Panc1 (cell line): ENCODE results near the gene BZW1. TPM values are rescaled to one million over a fixed set of nuclear protein-coding genes. Genes with fewer than 3 reads are reported as not detected.

Experiments
- ATAC-seq: fragments of 200-7000 bp; cut with Tn5 transposase; 2 replicates; pipeline ENCODE4 v1.9.1; 2020; ENCODE audit warnings: mild to moderate bottlenecking, moderate library complexity
- BruUV-seq: library from RNA; stranded (reverse); fragments of 400-500 nt; replicated peaks from 2 replicates; lab custom pipeline; 2021; lab: Mats Ljungman, UMichigan
- CTCF ChIA-PET: fragments of 300-600 bp; sonication (Branson Sonifier 250); formaldehyde crosslinking; loops from one replicate; lab custom pipeline; 2022; ENCODE audit warnings: antibody characterized with exemption; lab: Charles Lee
- POLR2A ChIA-PET: fragments of 300-600 bp; sonication (Branson Sonifier 250); formaldehyde crosslinking; loops from one replicate; lab custom pipeline; 2022; ENCODE audit warnings: antibody characterized with exemption; lab: Charles Lee
- DNase-seq: peaks from one replicate; pipeline ENCODE4 v3.0.0-alpha.2; 2010; ENCODE audit warnings: low read depth, low spot score
- H3K27ac ChIP-seq: 2 replicates; pipeline ENCODE4 v1.5.1; 2011; ENCODE audit warnings: mild to moderate bottlenecking, low read length, inconsistent platforms
- H3K27me3 ChIP-seq: fragments of 200-500 bp; sonication (Bioruptor generic); 2 replicates; pipeline ENCODE4 v1.6.0; 2014; ENCODE audit warnings: low read length, inconsistent platforms; ENCODE audit not compliant: control insufficient read depth, insufficient read depth
- H3K36me3 ChIP-seq: fragments of 200-500 bp; sonication (Bioruptor generic); 2 replicates; pipeline ENCODE4 v1.5.1; 2014; ENCODE audit warnings: inconsistent platforms, mild to moderate bottlenecking, low read length, moderate library complexity; ENCODE audit not compliant: control insufficient read depth, insufficient read depth
- H3K4me1 ChIP-seq: 2 replicates; pipeline ENCODE4 v1.5.1; 2011; ENCODE audit warnings: inconsistent platforms, mild to moderate bottlenecking, low read length, moderate library complexity; ENCODE audit not compliant: control insufficient read depth, insufficient read depth
- H3K4me3 ChIP-seq, 2 experiments: 2 replicates each; pipeline ENCODE4 v1.5.1; 2011 to 2012; ENCODE audit warnings: low read depth in 2 of 2, low read length in 2 of 2, mild to moderate bottlenecking in 2 of 2, inconsistent platforms in 1 of 2, moderate library complexity in 1 of 2
- H3K9me3 ChIP-seq: fragments of 200-500 bp; sonication (Bioruptor generic); 2 replicates; pipeline ENCODE4 v1.5.1; 2014; ENCODE audit warnings: low read depth, mild to moderate bottlenecking, inconsistent platforms, low read length, moderate library complexity; ENCODE audit not compliant: control insufficient read depth, insufficient read depth
- CTCF ChIP-seq: fragments of 450-650 bp; IDR thresholded peaks from 2 replicates; pipeline ENCODE4 v1.5.1; 2017; ENCODE audit warnings: mild to moderate bottlenecking
- POLR2AphosphoS5 ChIP-seq: IDR thresholded peaks from 2 replicates; pipeline ENCODE4 v1.6.1; 2012; ENCODE audit warnings: mild to moderate bottlenecking, low read depth, low read length, moderate library complexity
- SIN3A ChIP-seq: IDR thresholded peaks from 2 replicates; pipeline ENCODE4 v1.6.1; 2012; ENCODE audit warnings: low read depth, mild to moderate bottlenecking, low read length, moderate library complexity, borderline replicate concordance; ENCODE audit not compliant: insufficient read depth
- TCF7L2 ChIP-seq: IDR thresholded peaks from 2 replicates; pipeline ENCODE4 v1.6.1; 2011; ENCODE audit warnings: mild to moderate bottlenecking, low read depth, low read length, inconsistent platforms
- in situ Hi-C: cut with HindIII; loops from 2 replicates; pipeline ENCODE4 v1.10.0; 2016; ENCODE audit warnings: low sequenced_read_pairs, low pct_unique_long_range_greater_than_20kb
- intact Hi-C: fragments of 100-400 bp; cut with micrococcal nuclease; formaldehyde crosslinking; loops from one replicate; pipeline ENCODE4 v1.10.0; 2022; ENCODE audit not compliant: unreplicated experiment
- total RNA-seq: library from RNA; stranded (reverse); gene quantifications from one replicate; pipeline ENCODE4 v1.2.1, GENCODE V29; 2021; ENCODE audit not compliant: unreplicated experiment
- TF ChIP-seq, protein P1 (sequence below), 2 experiments: IDR thresholded peaks; 2 replicates each; pipeline ENCODE4 v1.6.1; 2011 to 2012; ENCODE audit warnings: low read depth in 2 of 2, control low read depth in 1 of 2, low read length in 1 of 2, mild to moderate bottlenecking in 1 of 2, moderate library complexity in 1 of 2; ENCODE audit not compliant: insufficient read depth in 1 of 2

Gene BZW1
- total RNA-seq, 1 experiment from 2014 or later, result 247 TPM

DNA sequence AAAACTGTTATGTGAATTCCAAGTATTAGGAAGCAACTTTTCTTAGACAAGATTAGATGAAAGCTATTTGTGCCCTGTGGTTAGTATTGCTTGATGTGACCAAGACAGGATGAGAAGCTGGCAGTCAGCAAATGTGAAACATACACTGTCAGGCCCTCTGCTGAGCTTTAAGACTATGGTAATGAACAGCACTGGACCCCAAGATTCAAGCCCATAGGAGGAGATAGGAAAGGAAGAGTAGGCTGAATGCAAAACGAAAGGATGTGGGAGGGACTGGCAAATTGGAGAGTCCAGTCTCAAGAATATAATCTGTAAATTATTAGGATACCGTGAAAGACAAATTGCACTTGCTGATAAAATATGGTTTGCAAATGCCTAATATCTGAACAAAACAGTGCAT, 16.4 kb downstream of the BZW1 start:
- H3K27ac ChIP-seq, result no peak overlapping the region
- DNase-seq, result no peak
- no peaks in the 10 kb centered on the region for H3K9me3 ChIP-seq
- ATAC-seq, result 0 out of 2 replicates have a peak, but pooled peaks have one; percentile 35
- intact Hi-C loops (no loop called here), in situ Hi-C loops (no loop called here)
- no peaks in the 10 kb centered on the region for H3K4me1 ChIP-seq
- CTCF ChIA-PET, result no interaction called here
- POLR2A ChIA-PET, result no interaction called here
- BruUV-seq, result no TSS peak
- peaks cover 4% of the 10 kb centered on the region for H3K36me3 ChIP-seq
- no peak overlapping the region for H3K4me3 ChIP-seq
- no peaks in the 10 kb centered on the region for H3K27me3 ChIP-seq
- no peak for TF ChIP-seq TCF7L2
- TF ChIP-seq SIN3A, result no peak
- no peak for TF ChIP-seq CTCF
- TF ChIP-seq, protein P1, sequence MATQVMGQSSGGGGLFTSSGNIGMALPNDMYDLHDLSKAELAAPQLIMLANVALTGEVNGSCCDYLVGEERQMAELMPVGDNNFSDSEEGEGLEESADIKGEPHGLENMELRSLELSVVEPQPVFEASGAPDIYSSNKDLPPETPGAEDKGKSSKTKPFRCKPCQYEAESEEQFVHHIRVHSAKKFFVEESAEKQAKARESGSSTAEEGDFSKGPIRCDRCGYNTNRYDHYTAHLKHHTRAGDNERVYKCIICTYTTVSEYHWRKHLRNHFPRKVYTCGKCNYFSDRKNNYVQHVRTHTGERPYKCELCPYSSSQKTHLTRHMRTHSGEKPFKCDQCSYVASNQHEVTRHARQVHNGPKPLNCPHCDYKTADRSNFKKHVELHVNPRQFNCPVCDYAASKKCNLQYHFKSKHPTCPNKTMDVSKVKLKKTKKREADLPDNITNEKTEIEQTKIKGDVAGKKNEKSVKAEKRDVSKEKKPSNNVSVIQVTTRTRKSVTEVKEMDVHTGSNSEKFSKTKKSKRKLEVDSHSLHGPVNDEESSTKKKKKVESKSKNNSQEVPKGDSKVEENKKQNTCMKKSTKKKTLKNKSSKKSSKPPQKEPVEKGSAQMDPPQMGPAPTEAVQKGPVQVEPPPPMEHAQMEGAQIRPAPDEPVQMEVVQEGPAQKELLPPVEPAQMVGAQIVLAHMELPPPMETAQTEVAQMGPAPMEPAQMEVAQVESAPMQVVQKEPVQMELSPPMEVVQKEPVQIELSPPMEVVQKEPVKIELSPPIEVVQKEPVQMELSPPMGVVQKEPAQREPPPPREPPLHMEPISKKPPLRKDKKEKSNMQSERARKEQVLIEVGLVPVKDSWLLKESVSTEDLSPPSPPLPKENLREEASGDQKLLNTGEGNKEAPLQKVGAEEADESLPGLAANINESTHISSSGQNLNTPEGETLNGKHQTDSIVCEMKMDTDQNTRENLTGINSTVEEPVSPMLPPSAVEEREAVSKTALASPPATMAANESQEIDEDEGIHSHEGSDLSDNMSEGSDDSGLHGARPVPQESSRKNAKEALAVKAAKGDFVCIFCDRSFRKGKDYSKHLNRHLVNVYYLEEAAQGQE (IDR thresholded peaks at IDR 0.05; ENCODE audit: insufficient read depth in 1 of 2, low read depth in 2 of 2, low read length in 1 of 2), result no peak
- no peak for TF ChIP-seq POLR2AphosphoS5

DNA sequence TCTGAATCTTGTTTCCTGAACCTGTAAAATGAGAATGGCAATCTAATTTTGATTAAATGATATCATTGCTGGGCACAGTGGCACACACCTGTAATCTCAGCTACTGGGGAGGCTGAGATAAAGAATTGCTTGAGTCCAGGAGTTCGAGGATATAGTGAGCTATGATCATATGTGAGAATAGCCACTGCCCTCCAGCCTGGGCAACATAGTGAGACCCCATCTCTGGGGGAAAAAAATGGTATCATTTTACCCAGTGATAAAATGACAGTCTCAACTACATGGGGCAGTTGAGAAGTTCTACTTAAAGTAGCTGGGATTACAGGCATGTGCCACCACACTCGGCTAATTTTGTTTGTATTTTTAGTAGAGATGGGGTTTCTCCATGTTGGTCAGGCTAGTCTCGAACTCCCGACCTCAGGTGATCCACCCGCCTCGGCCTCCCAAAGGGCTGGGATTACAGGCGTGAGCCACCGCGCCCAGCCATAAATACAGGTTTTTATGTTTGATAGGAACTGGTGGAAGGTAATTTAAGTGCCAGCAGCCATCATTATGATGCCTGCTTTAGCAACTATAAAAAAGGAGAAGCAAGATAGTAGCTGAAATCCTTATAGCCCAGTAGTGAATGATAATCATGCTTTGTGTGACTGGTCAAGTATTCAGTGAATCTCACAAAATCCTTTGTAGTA, 17.0 kb downstream of the BZW1 start:
- H3K36me3 ChIP-seq, result peaks cover 4% of the 10 kb centered on the region
- DNase-seq, result no peak
- no peaks in the 10 kb centered on the region for H3K27me3 ChIP-seq
- no peak overlapping the region for H3K27ac ChIP-seq
- no TSS peak for BruUV-seq
- in situ Hi-C loops (no loop called here), intact Hi-C loops (no loop called here)
- POLR2A ChIA-PET, result no interaction called here
- peak; percentile 14; the same call in 1 of the 2 replicates for ATAC-seq
- H3K4me1 ChIP-seq, result no peaks in the 10 kb centered on the region
- H3K4me3 ChIP-seq, result no peak overlapping the region
- CTCF ChIA-PET, result no interaction called here
- no peak for TF ChIP-seq SIN3A
- H3K9me3 ChIP-seq, result no peaks in the 10 kb centered on the region

GRCh38 chr2:200829258-200829655, 17.5 kb downstream of the BZW1 start:
- POLR2A ChIA-PET, result no interaction called here
- BruUV-seq, result no TSS peak
- ATAC-seq, result 0 out of 2 replicates have a peak, but pooled peaks have one; percentile 24

More at GRCh38 chr2:200829258-200829655, 17.5 kb downstream of the BZW1 start:
- no peaks in the 10 kb centered on the region for H3K9me3 ChIP-seq
- no peaks in the 10 kb centered on the region for H3K36me3 ChIP-seq
- H3K27me3 ChIP-seq, result no peaks in the 10 kb centered on the region
- DNase-seq, result no peak
- TF ChIP-seq CTCF (no peak), POLR2AphosphoS5 (no peak), TCF7L2 (no peak), SIN3A (no peak)
- TF ChIP-seq, protein P1 (IDR thresholded peaks at IDR 0.05; ENCODE audit: insufficient read depth in 1 of 2, low read depth in 2 of 2, low read length in 1 of 2), result no peak
- CTCF ChIA-PET, result no interaction called here
- no peaks in the 10 kb centered on the region for H3K4me1 ChIP-seq
- intact Hi-C loops, result no loop called here
- no peak overlapping the region for H3K4me3 ChIP-seq
- in situ Hi-C loops, result no loop called here
- H3K27ac ChIP-seq, result no peak overlapping the region
